DND-41 (cell line): Measurements from ENCODE around the gene DTL.

Experiments
- ATAC-seq: fragments of 200-7000 bp; cut with Tn5 transposase; 3 replicates; pipeline ENCODE4 v1.9.1; 2021; ENCODE audit warnings: low read depth; ENCODE audit not compliant: insufficient read depth
- DNase-seq: peaks from one replicate; pipeline ENCODE4 v3.0.0-alpha.2; 2020
- H2AFZ ChIP-seq: 2 replicates; pipeline ENCODE4 v1.6.0; 2012; ENCODE audit warnings: low read depth, low read length
- H3K27ac ChIP-seq: 2 replicates; pipeline ENCODE4 v1.5.1; 2012; ENCODE audit warnings: low read length, inconsistent platforms
- H3K27me3 ChIP-seq: fragments of 200-600 bp; sonication (generic); 2 replicates; pipeline ENCODE4 v1.6.0; 2012; ENCODE audit warnings: low read length, mild to moderate bottlenecking, inconsistent platforms; ENCODE audit not compliant: insufficient read depth, poor library complexity
- H3K36me3 ChIP-seq: 2 replicates; pipeline ENCODE4 v1.5.1; 2012; ENCODE audit warnings: low read length, inconsistent platforms; ENCODE audit not compliant: insufficient read depth
- H3K4me1 ChIP-seq: 2 replicates; pipeline ENCODE4 v1.5.1; 2012; ENCODE audit warnings: mild to moderate bottlenecking, low read length; ENCODE audit not compliant: insufficient read depth
- H3K4me2 ChIP-seq: 2 replicates; pipeline ENCODE4 v1.6.0; 2012; ENCODE audit warnings: mild to moderate bottlenecking, moderate library complexity, low read length, inconsistent platforms; ENCODE audit not compliant: insufficient read depth
- H3K4me3 ChIP-seq, 2 experiments: fragments of 200-600 bp in 1 of 2; shearing (Covaris generic) in 1 of 2; 2 replicates each; pipeline ENCODE4 v1.5.1; 2012 to 2016; ENCODE audit warnings: inconsistent platforms in 2 of 2, low read length in 2 of 2, mild to moderate bottlenecking in 2 of 2, low read depth in 1 of 2, moderate library complexity in 1 of 2
- H3K79me2 ChIP-seq: 2 replicates; pipeline ENCODE4 v1.6.0; 2012; ENCODE audit warnings: low read length, inconsistent platforms; ENCODE audit not compliant: insufficient read depth
- H3K9ac ChIP-seq: 2 replicates; pipeline ENCODE4 v1.6.0; 2012; ENCODE audit warnings: low read depth, mild to moderate bottlenecking, inconsistent platforms, low read length, moderate library complexity
- H3K9me3 ChIP-seq: 2 replicates; pipeline ENCODE4 v1.5.1; 2012; ENCODE audit warnings: low read length, moderate library complexity, mild to moderate bottlenecking, inconsistent platforms; ENCODE audit not compliant: insufficient read depth, severe bottlenecking
- H4K20me1 ChIP-seq: 2 replicates; pipeline ENCODE4 v1.6.0; 2012; ENCODE audit warnings: low read length; ENCODE audit not compliant: insufficient read depth
- CTCF ChIP-seq: IDR thresholded peaks from 2 replicates; pipeline ENCODE4 v1.5.1; 2012; ENCODE audit warnings: borderline replicate concordance, low read length, moderate library complexity, mild to moderate bottlenecking; ENCODE audit not compliant: poor library complexity, severe bottlenecking; ENCODE audit errors: extremely low read depth
- EZH2 ChIP-seq: IDR thresholded peaks from 3 replicates; pipeline ENCODE4 v1.6.1; 2012; ENCODE audit warnings: borderline replicate concordance, low read depth, mild to moderate bottlenecking, moderate library complexity, low read length, inconsistent platforms; ENCODE audit not compliant: severe bottlenecking

DTL gene

GRCh38 chr1:212098771-212099170 lies 63.2 kb downstream of the DTL start:
- no peak; the same call in 2 of the 3 replicates for ATAC-seq
- H3K4me2 ChIP-seq = no peak overlapping the region
- no peak overlapping the region for H3K27ac ChIP-seq
- H3K9me3 ChIP-seq = no peaks in the 10 kb centered on the region
- no peak overlapping the region for H2AFZ ChIP-seq
- no peaks in the 10 kb centered on the region for H3K4me1 ChIP-seq
- peaks cover 94% of the 10 kb centered on the region for H3K79me2 ChIP-seq
- no peak for TF ChIP-seq CTCF
- no peak for TF ChIP-seq EZH2
- no peak overlapping the region for H3K9ac ChIP-seq
- no peaks in the 10 kb centered on the region for H3K27me3 ChIP-seq
- peaks cover 89% of the 10 kb centered on the region for H3K36me3 ChIP-seq
- no peak overlapping the region for H3K4me3 ChIP-seq
- peaks cover 51% of the 10 kb centered on the region for H4K20me1 ChIP-seq
- no peak for DNase-seq

- Histone ChIP-seq H4K20me1 (peaks cover 42% of the 10 kb centered on the region), H3K9ac (no peak overlapping the region), H3K79me2 (peaks cover 89% of the 10 kb centered on the region), H3K4me2 (no peak overlapping the region), H3K27me3 (no peaks in the 10 kb centered on the region), H3K4me1 (0 out of 2 replicates have a peak, but pooled peaks cover 4% of the 10 kb centered on the region), H3K36me3 (peaks cover 94% of the 10 kb centered on the region), H3K4me3 (no peak overlapping the region), H3K27ac (no peak overlapping the region), H3K9me3 (no peaks in the 10 kb centered on the region), H2AFZ (no peak overlapping the region)
- TF ChIP-seq EZH2 (no peak), CTCF (no peak)
- DNase-seq = no peak
- ATAC-seq = no peak
Observed at GRCh38 chr1:212101251-212101650, 65.7 kb downstream of the DTL start.

GRCh38 chr1:212101735-212102134 lies 66.2 kb downstream of the DTL start:
- Histone ChIP-seq H3K4me2 (no peak overlapping the region), H3K27ac (no peak overlapping the region), H3K79me2 (peaks cover 86% of the 10 kb centered on the region), H3K9ac (no peak overlapping the region), H3K9me3 (no peaks in the 10 kb centered on the region), H3K27me3 (no peaks in the 10 kb centered on the region), H4K20me1 (peaks cover 40% of the 10 kb centered on the region), H3K4me3 (no peak overlapping the region), H3K36me3 (peaks cover 97% of the 10 kb centered on the region), H2AFZ (no peak overlapping the region), H3K4me1 (peaks cover 8% of the 10 kb centered on the region; the same call in 1 of the 2 replicates)
- DNase-seq (no peak), ATAC-seq (no peak)
- TF ChIP-seq EZH2 = no peak
- no peak for TF ChIP-seq CTCF

- DNase-seq (no peak), ATAC-seq (no peak)
- Histone ChIP-seq H3K9me3 (no peaks in the 10 kb centered on the region), H3K27ac (peak overlapping the region; percentile 41), H3K27me3 (no peaks in the 10 kb centered on the region), H3K4me2 (no peak overlapping the region), H4K20me1 (peaks cover 26% of the 10 kb centered on the region; the same call in 1 of the 2 replicates), H3K9ac (no peak overlapping the region), H2AFZ (no peak overlapping the region), H3K79me2 (peaks cover 62% of the 10 kb centered on the region), H3K4me1 (peaks cover 21% of the 10 kb centered on the region), H3K36me3 (peaks cover 97% of the 10 kb centered on the region), H3K4me3 (no peak overlapping the region)
- TF ChIP-seq CTCF (no peak), EZH2 (no peak)
Observed at GRCh38 chr1:212104586-212105325, 69.2 kb downstream of the DTL start.
